SK-N-SH (cell line): Measurements from ENCODE around the gene OR51E1.

ENCODE experiments used
- CTCF ChIP-seq: fragments of 200-600 bp; sonication (generic); IDR thresholded peaks from 2 replicates; pipeline ENCODE4 v1.6.1; 2017; ENCODE audit warnings: antibody characterized with exemption, mild to moderate bottlenecking, moderate library complexity
- ELF1 ChIP-seq: IDR thresholded peaks from 2 replicates; pipeline ENCODE4 v1.4.0; 2012
- EP300 ChIP-seq, 2 experiments: IDR thresholded peaks; 2 replicates each; pipeline versions ENCODE4 v1.4.0 to v1.6.1; 2012; ENCODE audit warnings: borderline replicate concordance in 1 of 2, low read depth in 1 of 2, low read length in 1 of 2
- FOXM1 ChIP-seq: IDR thresholded peaks from 2 replicates; pipeline ENCODE4 v1.4.0; 2012; ENCODE audit warnings: low read depth, mild to moderate bottlenecking
- GABPA ChIP-seq: IDR thresholded peaks from 2 replicates; pipeline ENCODE4 v1.4.0; 2012; ENCODE audit warnings: low read depth, mild to moderate bottlenecking
- MAX ChIP-seq: IDR thresholded peaks from 2 replicates; pipeline ENCODE4 v1.4.0; 2012; ENCODE audit warnings: low read depth
- POLR2AphosphoS5 ChIP-seq: IDR thresholded peaks from 2 replicates; pipeline ENCODE4 v1.6.1; 2012; ENCODE audit warnings: low read depth, low read length
- RCOR1 ChIP-seq: fragments of 150-350 bp; IDR thresholded peaks from 2 replicates; pipeline ENCODE4 v1.6.1; 2017; ENCODE audit warnings: antibody characterized with exemption, low read length
- TAF1 ChIP-seq: IDR thresholded peaks from 2 replicates; pipeline ENCODE4 v1.6.1; 2012; ENCODE audit warnings: low read depth, mild to moderate bottlenecking, low read length, moderate library complexity, borderline replicate concordance
- TCF12 ChIP-seq: IDR thresholded peaks from 2 replicates; pipeline ENCODE4 v1.4.0; 2012
- YY1 ChIP-seq: IDR thresholded peaks from 2 replicates; pipeline ENCODE4 v1.4.0; 2012; ENCODE audit warnings: low read depth, mild to moderate bottlenecking

- TF ChIP-seq MAX (no peak), RCOR1 (no peak), EP300 (IDR thresholded peaks at IDR 0.05; ENCODE audit: borderline replicate concordance in 1 of 2, low read depth in 1 of 2, low read length in 1 of 2) (no peak), CTCF (peak; percentile 69), TAF1 (no peak), YY1 (no peak), TCF12 (no peak), POLR2AphosphoS5 (no peak), ELF1 (no peak), GABPA (no peak), FOXM1 (no peak)
Measured at GRCh38 chr11:4626207-4627099, 17.3 kb upstream of the OR51E1 start.
